WTC11 (cell line): ENCODE results near the gene NEBL. TPM values are rescaled to one million over a fixed set of nuclear protein-coding genes. Genes with fewer than 3 reads are reported as not detected.

Experiments used
- ATAC-seq: fragments of 200-7000 bp; cut with Tn5 transposase; 2 replicates; pipeline ENCODE4 v1.10.0; 2021; ENCODE audit warnings: mild to moderate bottlenecking, moderate library complexity
- CTCF ChIA-PET: fragments of 300-600 bp; sonication (Branson Sonifier 250); formaldehyde crosslinking; loops from one replicate; lab custom pipeline; 2021; ENCODE audit warnings: antibody characterized with exemption; lab: Charles Lee
- POLR2A ChIA-PET: fragments of 350-600 bp; sonication (Branson Sonifier 250); formaldehyde crosslinking; loops from one replicate; lab custom pipeline; 2021; ENCODE audit warnings: antibody characterized with exemption; lab: Charles Lee
- DNase-seq: peaks from one replicate; pipeline ENCODE4 v3.0.0; 2021; ENCODE audit warnings: low spot score
- H3K27ac Mint-ChIP-seq: 2 replicates; pipeline ENCODE4 v1.8.0; 2021; ENCODE audit warnings: mixed read lengths
- H3K27me3 Mint-ChIP-seq: 2 replicates; pipeline ENCODE4 v1.8.0; 2021; ENCODE audit warnings: low read depth, mild to moderate bottlenecking, moderate library complexity, mixed read lengths
- H3K36me3 Mint-ChIP-seq: 2 replicates; pipeline ENCODE4 v1.8.0; 2021; ENCODE audit warnings: mixed read lengths
- H3K4me1 Mint-ChIP-seq: 2 replicates; pipeline ENCODE4 v1.8.0; 2022; ENCODE audit warnings: mixed read lengths
- H3K4me3 Mint-ChIP-seq: 2 replicates; pipeline ENCODE4 v1.8.0; 2021; ENCODE audit warnings: mild to moderate bottlenecking, moderate library complexity, mixed read lengths
- H3K9me3 Mint-ChIP-seq: 2 replicates; pipeline ENCODE4 v1.8.0; 2021; ENCODE audit warnings: mixed read lengths
- ARID4B ChIP-seq: sonication (generic); formaldehyde crosslinking; IDR thresholded peaks from 2 replicates; pipeline ENCODE4 v1.8.0; 2023; ENCODE audit warnings: missing genetic modification reagents, mild to moderate bottlenecking, borderline replicate concordance
- ATF1 ChIP-seq: sonication (generic); formaldehyde crosslinking; IDR thresholded peaks from 2 replicates; pipeline ENCODE4 v1.8.1; 2023; ENCODE audit warnings: mild to moderate bottlenecking, moderate library complexity, missing genetic modification reagents
- ATF3 ChIP-seq: sonication (generic); formaldehyde crosslinking; conservative IDR thresholded peaks from 2 replicates; pipeline ENCODE4 v1.8.1; 2022; ENCODE audit warnings: mild to moderate bottlenecking, missing genetic modification reagents
- CTCF ChIP-seq: fragments of 200-600 bp; IDR thresholded peaks from 2 replicates; pipeline ENCODE4 v1.8.0; 2022; ENCODE audit warnings: antibody characterized with exemption
- FOXJ3 ChIP-seq: sonication (generic); formaldehyde crosslinking; IDR thresholded peaks from 2 replicates; pipeline ENCODE4 v1.9.0; 2021; ENCODE audit warnings: missing genetic modification reagents, mild to moderate bottlenecking, borderline replicate concordance
- FOXP4 ChIP-seq: sonication (generic); formaldehyde crosslinking; IDR thresholded peaks from 2 replicates; pipeline ENCODE4 v1.8.0; 2022; ENCODE audit warnings: mild to moderate bottlenecking, missing genetic modification reagents
- GABPB1 ChIP-seq: sonication (generic); formaldehyde crosslinking; IDR thresholded peaks from 2 replicates; pipeline ENCODE4 v1.8.1; 2023; ENCODE audit warnings: mild to moderate bottlenecking, missing genetic modification reagents
- IRF1 ChIP-seq: sonication (generic); formaldehyde crosslinking; IDR thresholded peaks from 2 replicates; pipeline ENCODE4 v1.8.0; 2023; ENCODE audit warnings: missing genetic modification reagents
- MAX ChIP-seq: sonication (generic); formaldehyde crosslinking; IDR thresholded peaks from 2 replicates; pipeline ENCODE4 v1.8.0; 2022; ENCODE audit warnings: mild to moderate bottlenecking, missing genetic modification reagents
- SMAD4 ChIP-seq: sonication (generic); formaldehyde crosslinking; IDR thresholded peaks from 2 replicates; pipeline ENCODE4 v1.8.0; 2022; ENCODE audit warnings: mild to moderate bottlenecking, missing genetic modification reagents
- STAT6 ChIP-seq: sonication (generic); formaldehyde crosslinking; conservative IDR thresholded peaks from 2 replicates; pipeline ENCODE4 v1.8.1; 2023; ENCODE audit warnings: mild to moderate bottlenecking, low read depth, missing genetic modification reagents, moderate library complexity
- ZNF121 ChIP-seq: sonication (generic); formaldehyde crosslinking; IDR thresholded peaks from 2 replicates; pipeline ENCODE4 v1.8.0; 2023; ENCODE audit warnings: missing genetic modification reagents
- ZNF219 ChIP-seq: sonication (generic); formaldehyde crosslinking; IDR thresholded peaks from 2 replicates; pipeline ENCODE4 v1.8.0; 2023; ENCODE audit warnings: missing genetic modification reagents, mild to moderate bottlenecking, borderline replicate concordance
- ZNF232 ChIP-seq: sonication (generic); formaldehyde crosslinking; IDR thresholded peaks from 2 replicates; pipeline ENCODE4 v1.8.0; 2022; ENCODE audit warnings: mild to moderate bottlenecking, missing genetic modification reagents
- ZNF263 ChIP-seq: sonication (generic); formaldehyde crosslinking; IDR thresholded peaks from 2 replicates; pipeline ENCODE4 v1.8.1; 2022; ENCODE audit warnings: low read depth, mild to moderate bottlenecking, moderate library complexity, missing genetic modification reagents
- ZNF281 ChIP-seq: sonication (generic); formaldehyde crosslinking; IDR thresholded peaks from 2 replicates; pipeline ENCODE4 v1.8.0; 2023; ENCODE audit warnings: mild to moderate bottlenecking, missing genetic modification reagents
- ZNF671 ChIP-seq: fragments of 250-450 bp; sonication (Bioruptor Pico); IDR thresholded peaks from 2 replicates; pipeline ENCODE4 v1.8.0; 2021; ENCODE audit warnings: mild to moderate bottlenecking
- ZSCAN18 ChIP-seq: fragments of 250-450 bp; sonication (Bioruptor Pico); IDR thresholded peaks from 2 replicates; pipeline ENCODE4 v2.1.2; 2022; ENCODE audit warnings: mild to moderate bottlenecking, moderate library complexity
- total RNA-seq: library from RNA; stranded (reverse); gene quantifications from 3 replicates; pipeline ENCODE4 v1.2.3, GENCODE V29; 2021

NEBL gene
- total RNA-seq, 1 experiment from 2014 or later: 8.9 TPM

GRCh38 chr10:20903635-20904390 is 6.7 kb upstream of the NEBL start (continued):
- TF ChIP-seq ZNF219 (CRISPR knock-in tag) (no peak), ZNF263 (no peak), ZNF281 (CRISPR knock-in tag) (no peak), IRF1 (CRISPR knock-in tag) (no peak), ZNF671 (no peak), ZNF232 (CRISPR knock-in tag) (no peak), ARID4B (CRISPR knock-in tag) (no peak), ATF1 (CRISPR knock-in tag) (no peak), ZSCAN18 (no peak), GABPB1 (CRISPR knock-in tag) (no peak), FOXJ3 (CRISPR knock-in tag) (no peak)
- TF ChIP-seq, all 79 proteins: peak for 0

- Mint-ChIP-seq H3K27ac (no peak overlapping the region), H3K36me3 (peaks cover 3% of the 10 kb centered on the region), H3K27me3 (no peaks in the 10 kb centered on the region), H3K4me3 (no peak overlapping the region), H3K4me1 (no peaks in the 10 kb centered on the region), H3K9me3 (peaks cover 10% of the 10 kb centered on the region)
- DNase-seq (no peak), ATAC-seq (no peak)
- POLR2A ChIA-PET: no interaction called here
- CTCF ChIA-PET: interaction anchor here (1.2 kb wide), 1 partner anchor 9 kb away, joined by 3 read pairs; no protein-coding TSS in a partner anchor
- no peak for TF ChIP-seq SMAD4 (CRISPR knock-in tag)
- TF ChIP-seq MAX: no peak
- no peak for TF ChIP-seq ATF3 (CRISPR knock-in tag)
- TF ChIP-seq ZNF121 (CRISPR knock-in tag): no peak
- TF ChIP-seq STAT6 (CRISPR knock-in tag): no peak
- no peak for TF ChIP-seq CTCF
- no peak for TF ChIP-seq FOXP4 (CRISPR knock-in tag)
Measured at GRCh38 chr10:20901110-20901509, 4.0 kb upstream of the NEBL start.
